ENCODE data around the gene NDOR1. TPM values are rescaled to one million over a fixed set of nuclear protein-coding genes. Genes with fewer than 3 reads are reported as not detected.
A peak's percentile ranks its signal among the peaks of the same experiment; 100 is the strongest.

NDOR1 gene
- total RNA-seq, 4 donors from 2014 or later: 9.4 to 20.1 (median 14.3) TPM

DNA sequence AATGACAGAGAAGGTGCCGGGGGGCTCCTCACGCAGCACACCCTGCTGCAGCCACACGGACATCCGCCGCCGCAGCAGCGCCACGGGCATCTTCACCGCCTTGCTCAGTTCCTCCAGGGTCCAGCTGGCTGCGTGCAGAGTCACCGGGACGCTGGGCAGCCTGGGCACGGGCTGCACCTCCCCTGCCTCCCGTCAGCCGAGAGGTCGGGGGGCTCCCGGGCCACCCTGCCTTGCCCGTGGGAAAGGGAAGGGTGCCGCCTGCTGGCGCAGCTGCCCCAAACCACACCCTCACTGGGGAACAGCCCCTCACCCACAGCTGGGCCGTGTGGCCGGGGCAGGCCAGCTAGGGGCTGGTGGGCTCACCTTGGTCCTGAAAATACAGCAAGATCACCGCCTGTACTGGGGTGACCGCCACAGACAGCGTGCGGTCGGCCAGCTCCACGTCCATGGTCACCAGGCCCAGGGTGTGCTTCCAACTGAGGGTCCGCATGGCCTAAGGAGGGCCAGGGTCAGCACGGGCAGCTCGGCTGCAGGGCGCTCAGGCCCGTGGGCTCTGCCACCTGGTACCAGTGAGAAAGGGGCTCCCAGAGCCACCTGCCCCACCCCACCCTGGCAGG is 30.0 kb upstream of the NDOR1 start:
- Histone ChIP-seq H3K27me3 (peaks cover 0 to 11% of the 10 kb centered on the region in 2 donors), H3K27ac (no peak overlapping the region)
- WGBS, 2 donors: 40 to 56% methylated on average over 13 to 19 of the region's 33 CpGs

DNA sequence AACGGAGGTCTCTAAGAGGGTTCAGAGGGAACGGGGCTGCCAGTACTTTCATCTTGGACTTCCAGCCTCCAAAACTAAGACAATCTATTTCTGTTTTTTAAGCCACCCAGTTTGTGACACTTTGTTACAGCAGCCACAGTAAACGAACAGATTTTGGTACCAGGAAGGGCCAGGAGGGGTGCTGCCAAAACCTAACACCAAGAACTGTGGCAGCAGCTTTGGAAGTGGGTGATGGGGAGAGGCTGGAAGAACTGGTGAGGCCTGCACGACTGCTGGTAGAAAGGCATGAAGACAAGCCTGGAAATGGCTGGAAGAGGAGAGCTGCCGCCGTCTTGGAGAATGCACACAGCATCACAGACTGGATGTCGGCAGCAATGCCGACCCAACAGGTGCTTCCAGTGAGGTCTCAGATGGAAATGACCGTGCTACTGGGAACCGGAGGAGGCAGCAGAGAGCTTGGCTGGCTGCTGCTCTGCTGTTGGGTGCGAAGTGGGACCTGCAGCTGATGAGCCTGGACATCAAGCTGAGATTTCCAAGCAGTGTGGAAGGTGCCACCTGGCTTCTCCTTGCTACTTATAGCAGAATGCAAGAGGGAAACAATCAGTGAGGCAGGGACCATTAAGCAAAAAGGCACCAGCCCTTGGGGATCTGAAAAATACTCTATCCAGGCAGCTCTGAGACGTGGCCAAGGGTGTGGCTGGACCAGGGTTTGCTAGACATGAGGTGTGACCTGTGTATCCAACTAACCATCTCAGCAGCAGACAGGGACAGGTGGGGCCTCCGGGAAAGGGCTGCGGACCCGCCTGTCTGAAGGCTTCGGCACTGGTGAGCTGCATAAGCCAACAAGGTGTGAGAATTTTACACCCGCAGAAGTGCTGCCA is 29.0 kb upstream of the NDOR1 start:
- Histone ChIP-seq H3K27me3 (peaks cover 0 to under 1% of the 10 kb centered on the region in 2 donors), H3K9me3 (no peaks in the 10 kb centered on the region), H3K27ac (no peak overlapping the region), H3K36me3 (peaks cover 3 to 48% (median 24%) of the 10 kb centered on the region in 3 donors), H3K4me1 (peaks cover 0 to 8% (median 0%) of the 10 kb centered on the region in 4 donors), H3K4me3 (no peak overlapping the region)
- no peak for TF ChIP-seq EP300 (IDR thresholded peaks at IDR 0.05)
- TF ChIP-seq, protein P1, sequence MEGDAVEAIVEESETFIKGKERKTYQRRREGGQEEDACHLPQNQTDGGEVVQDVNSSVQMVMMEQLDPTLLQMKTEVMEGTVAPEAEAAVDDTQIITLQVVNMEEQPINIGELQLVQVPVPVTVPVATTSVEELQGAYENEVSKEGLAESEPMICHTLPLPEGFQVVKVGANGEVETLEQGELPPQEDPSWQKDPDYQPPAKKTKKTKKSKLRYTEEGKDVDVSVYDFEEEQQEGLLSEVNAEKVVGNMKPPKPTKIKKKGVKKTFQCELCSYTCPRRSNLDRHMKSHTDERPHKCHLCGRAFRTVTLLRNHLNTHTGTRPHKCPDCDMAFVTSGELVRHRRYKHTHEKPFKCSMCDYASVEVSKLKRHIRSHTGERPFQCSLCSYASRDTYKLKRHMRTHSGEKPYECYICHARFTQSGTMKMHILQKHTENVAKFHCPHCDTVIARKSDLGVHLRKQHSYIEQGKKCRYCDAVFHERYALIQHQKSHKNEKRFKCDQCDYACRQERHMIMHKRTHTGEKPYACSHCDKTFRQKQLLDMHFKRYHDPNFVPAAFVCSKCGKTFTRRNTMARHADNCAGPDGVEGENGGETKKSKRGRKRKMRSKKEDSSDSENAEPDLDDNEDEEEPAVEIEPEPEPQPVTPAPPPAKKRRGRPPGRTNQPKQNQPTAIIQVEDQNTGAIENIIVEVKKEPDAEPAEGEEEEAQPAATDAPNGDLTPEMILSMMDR (IDR thresholded peaks at IDR 0.05): peak; percentile 12 to 40 (median 26)
- no peak for DNase-seq (ENCODE audit: low spot score in 2 of 2)
- WGBS, 2 donors: 51 to 61% methylated on average over 16 to 17 of the region's 17 CpGs

More for the DNA sequence above, 30.0 kb upstream of the NDOR1 start:
- TF ChIP-seq, protein P1 (IDR thresholded peaks at IDR 0.05): no peak
- no peak for TF ChIP-seq POLR2A (IDR thresholded peaks at IDR 0.05)
- TF ChIP-seq EP300 (IDR thresholded peaks at IDR 0.05): no peak
- DNase-seq (ENCODE audit: low spot score in 2 of 2): no peak
- Histone ChIP-seq H3K36me3 (peaks cover 3 to 37% (median 14%) of the 10 kb centered on the region in 3 donors), H3K4me3 (no peak overlapping the region), H3K4me1 (peaks cover 0 to 8% (median 0%) of the 10 kb centered on the region in 4 donors), H3K9me3 (no peaks in the 10 kb centered on the region)

DNA sequence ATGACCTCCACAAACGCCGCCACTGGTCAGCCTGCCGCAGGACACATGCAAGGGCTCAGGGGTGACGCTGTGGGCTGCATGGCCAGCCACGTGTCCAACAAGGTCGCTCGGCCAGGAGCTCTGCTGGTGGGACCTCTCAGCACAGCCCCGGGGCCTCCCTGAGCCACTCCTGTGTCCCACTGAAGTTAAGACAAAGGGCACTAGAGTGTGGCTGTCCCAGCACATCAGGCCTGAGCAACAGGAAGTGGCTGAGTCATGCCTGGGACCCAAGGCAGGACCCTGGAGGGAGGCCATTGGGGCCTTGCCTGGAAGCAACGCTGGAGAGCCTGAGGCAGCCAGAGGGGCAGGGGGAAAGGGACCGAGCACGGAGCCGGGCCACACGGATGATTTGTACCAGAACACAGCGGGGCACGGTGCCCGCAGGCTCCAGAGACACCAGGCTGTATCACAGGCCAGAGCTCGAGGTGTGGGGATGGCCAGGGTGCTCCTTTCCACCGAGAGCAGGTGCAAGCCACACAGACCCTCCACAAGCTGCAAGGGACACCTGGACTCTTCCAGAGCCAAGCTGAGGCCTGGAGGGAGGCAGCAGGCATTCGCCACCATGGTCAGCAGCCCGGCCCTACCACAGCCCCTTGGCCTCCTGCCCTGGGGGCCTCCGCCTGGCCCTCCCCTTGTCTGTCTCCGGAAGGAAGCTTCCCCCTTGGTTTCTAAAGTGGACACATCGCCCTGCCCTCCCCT is 27.1 kb upstream of the NDOR1 start:
- peaks cover 3 to 66% (median 42%) of the 10 kb centered on the region in 3 donors for H3K36me3 ChIP-seq
- H3K4me1 ChIP-seq: peaks cover 0 to 8% (median 0%) of the 10 kb centered on the region in 4 donors
- WGBS, 2 donors: 76 to 81% methylated on average over 15 to 21 of the region's 23 CpGs
- H3K27ac ChIP-seq: no peak overlapping the region
- DNase-seq (ENCODE audit: low spot score in 2 of 2): no peak
- no peak overlapping the region for H3K4me3 ChIP-seq
- H3K9me3 ChIP-seq: no peaks in the 10 kb centered on the region
- TF ChIP-seq EP300 (IDR thresholded peaks at IDR 0.05): no peak
- no peak for TF ChIP-seq POLR2A (IDR thresholded peaks at IDR 0.05)
- TF ChIP-seq, protein P1 (IDR thresholded peaks at IDR 0.05): no peak
- H3K27me3 ChIP-seq: no peaks in the 10 kb centered on the region

DNA sequence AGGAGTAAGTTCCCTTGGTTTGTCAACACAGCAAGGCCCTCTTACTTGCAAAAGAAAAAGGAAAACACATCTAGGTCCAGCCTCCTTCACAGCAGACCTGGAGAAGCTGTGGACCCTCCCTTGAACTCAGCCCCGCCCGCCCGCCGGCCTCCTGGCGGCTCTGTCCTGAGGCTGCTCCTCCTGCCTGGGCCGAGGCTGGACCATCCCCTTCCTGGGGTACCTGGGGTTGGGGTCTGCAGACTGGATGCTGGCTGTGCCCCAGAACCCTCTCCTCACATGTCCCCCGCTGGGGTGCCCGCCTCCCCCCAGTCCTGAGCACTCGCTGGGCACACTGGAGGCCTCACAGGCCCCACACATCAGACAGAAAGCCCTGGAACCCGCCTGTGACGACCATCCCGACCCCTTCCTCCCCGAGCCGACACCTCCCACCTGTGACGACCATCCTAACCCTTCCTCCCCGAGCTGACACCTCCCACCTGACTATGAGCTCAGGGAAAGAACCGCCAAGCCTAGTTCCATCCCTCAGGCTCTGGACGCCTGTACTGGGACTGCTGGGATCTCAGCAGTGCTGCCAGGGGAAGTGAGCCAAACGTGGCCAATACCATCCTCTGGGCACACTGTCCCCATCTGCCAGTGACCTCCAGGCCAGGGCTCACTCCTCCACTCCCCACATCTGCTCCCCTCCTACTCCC is 26.4 kb upstream of the NDOR1 start:
- WGBS, 2 donors: 90% methylated on average over 19 of the region's 19 CpGs
- no peak overlapping the region for H3K4me3 ChIP-seq
- DNase-seq (ENCODE audit: low spot score in 2 of 2): no peak
- H3K27ac ChIP-seq: no peak overlapping the region
- H3K36me3 ChIP-seq: peaks cover 3 to 73% (median 48%) of the 10 kb centered on the region in 3 donors
- no peaks in the 10 kb centered on the region for H3K27me3 ChIP-seq
- H3K9me3 ChIP-seq: no peaks in the 10 kb centered on the region
- peaks cover 0 to 8% (median 0%) of the 10 kb centered on the region in 4 donors for H3K4me1 ChIP-seq
- TF ChIP-seq EP300 (IDR thresholded peaks at IDR 0.05) (no peak), POLR2A (IDR thresholded peaks at IDR 0.05) (no peak)
- TF ChIP-seq, protein P1 (IDR thresholded peaks at IDR 0.05): no peak
